ENCODE data around the gene RNF224. TPM values are rescaled to one million over a fixed set of nuclear protein-coding genes. Genes with fewer than 3 reads are reported as not detected.

RNF224 gene
- total RNA-seq, 1 donor from 2014 or later: not detected

DNA sequence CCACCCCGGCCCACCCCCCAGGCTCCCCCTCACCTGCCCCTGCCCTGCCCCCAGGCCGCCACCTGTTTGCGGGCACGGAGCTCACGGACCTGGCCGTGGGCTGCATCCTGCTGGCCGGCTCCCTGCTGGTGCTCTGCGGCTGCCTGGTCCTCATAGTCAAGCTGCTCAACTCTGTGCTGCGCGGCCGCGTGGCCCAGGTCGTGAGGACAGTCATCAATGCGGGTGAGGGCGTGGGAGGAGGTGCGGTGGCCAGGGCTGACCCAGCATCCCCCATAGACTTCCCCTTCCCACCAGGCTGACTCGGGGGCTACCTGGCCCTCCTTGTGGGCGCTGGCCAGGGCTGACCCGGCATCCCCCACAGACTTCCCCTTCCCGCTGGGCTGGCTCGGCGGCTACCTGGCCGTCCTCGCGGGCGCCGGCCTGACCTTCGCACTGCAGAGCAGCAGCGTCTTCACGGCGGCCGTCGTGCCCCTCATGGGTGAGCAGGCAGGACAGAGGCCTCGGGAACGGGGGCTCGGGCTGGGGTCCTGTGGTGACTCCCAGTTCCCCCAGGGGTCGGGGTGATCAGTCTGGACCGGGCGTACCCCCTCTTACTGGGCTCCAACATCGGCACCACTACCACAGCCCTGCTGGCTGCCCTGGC lies 6.9 kb downstream of the RNF224 start:
- TF ChIP-seq, protein P1, sequence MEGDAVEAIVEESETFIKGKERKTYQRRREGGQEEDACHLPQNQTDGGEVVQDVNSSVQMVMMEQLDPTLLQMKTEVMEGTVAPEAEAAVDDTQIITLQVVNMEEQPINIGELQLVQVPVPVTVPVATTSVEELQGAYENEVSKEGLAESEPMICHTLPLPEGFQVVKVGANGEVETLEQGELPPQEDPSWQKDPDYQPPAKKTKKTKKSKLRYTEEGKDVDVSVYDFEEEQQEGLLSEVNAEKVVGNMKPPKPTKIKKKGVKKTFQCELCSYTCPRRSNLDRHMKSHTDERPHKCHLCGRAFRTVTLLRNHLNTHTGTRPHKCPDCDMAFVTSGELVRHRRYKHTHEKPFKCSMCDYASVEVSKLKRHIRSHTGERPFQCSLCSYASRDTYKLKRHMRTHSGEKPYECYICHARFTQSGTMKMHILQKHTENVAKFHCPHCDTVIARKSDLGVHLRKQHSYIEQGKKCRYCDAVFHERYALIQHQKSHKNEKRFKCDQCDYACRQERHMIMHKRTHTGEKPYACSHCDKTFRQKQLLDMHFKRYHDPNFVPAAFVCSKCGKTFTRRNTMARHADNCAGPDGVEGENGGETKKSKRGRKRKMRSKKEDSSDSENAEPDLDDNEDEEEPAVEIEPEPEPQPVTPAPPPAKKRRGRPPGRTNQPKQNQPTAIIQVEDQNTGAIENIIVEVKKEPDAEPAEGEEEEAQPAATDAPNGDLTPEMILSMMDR (IDR thresholded peaks at IDR 0.05; ENCODE audit: insufficient read depth, low read length, poor library complexity, severe bottlenecking): no peak
- DNase-seq (ENCODE audit: low read depth): no peak

GRCh38 chr9:137234758-137235423 lies 7.6 kb downstream of the RNF224 start:
- Histone ChIP-seq H3K27me3 (ENCODE audit: control insufficient read depth, insufficient read depth, low read length) (peaks cover 46% of the 10 kb centered on the region), H3K36me3 (ENCODE audit: control insufficient read depth, insufficient read depth, low read length) (no peaks in the 10 kb centered on the region), H3K4me3 (ENCODE audit: low read depth, low read length) (no peak overlapping the region)
- TF ChIP-seq, protein P1 (IDR thresholded peaks at IDR 0.05; ENCODE audit: insufficient read depth, low read length, poor library complexity, severe bottlenecking): no peak
- no peak for DNase-seq (ENCODE audit: low read depth)

More for the DNA sequence above, 6.9 kb downstream of the RNF224 start:
- Histone ChIP-seq H3K36me3 (ENCODE audit: control insufficient read depth, insufficient read depth, low read length) (no peaks in the 10 kb centered on the region), H3K4me3 (ENCODE audit: low read depth, low read length) (no peak overlapping the region), H3K27me3 (ENCODE audit: control insufficient read depth, insufficient read depth, low read length) (peaks cover 52% of the 10 kb centered on the region)

DNA sequence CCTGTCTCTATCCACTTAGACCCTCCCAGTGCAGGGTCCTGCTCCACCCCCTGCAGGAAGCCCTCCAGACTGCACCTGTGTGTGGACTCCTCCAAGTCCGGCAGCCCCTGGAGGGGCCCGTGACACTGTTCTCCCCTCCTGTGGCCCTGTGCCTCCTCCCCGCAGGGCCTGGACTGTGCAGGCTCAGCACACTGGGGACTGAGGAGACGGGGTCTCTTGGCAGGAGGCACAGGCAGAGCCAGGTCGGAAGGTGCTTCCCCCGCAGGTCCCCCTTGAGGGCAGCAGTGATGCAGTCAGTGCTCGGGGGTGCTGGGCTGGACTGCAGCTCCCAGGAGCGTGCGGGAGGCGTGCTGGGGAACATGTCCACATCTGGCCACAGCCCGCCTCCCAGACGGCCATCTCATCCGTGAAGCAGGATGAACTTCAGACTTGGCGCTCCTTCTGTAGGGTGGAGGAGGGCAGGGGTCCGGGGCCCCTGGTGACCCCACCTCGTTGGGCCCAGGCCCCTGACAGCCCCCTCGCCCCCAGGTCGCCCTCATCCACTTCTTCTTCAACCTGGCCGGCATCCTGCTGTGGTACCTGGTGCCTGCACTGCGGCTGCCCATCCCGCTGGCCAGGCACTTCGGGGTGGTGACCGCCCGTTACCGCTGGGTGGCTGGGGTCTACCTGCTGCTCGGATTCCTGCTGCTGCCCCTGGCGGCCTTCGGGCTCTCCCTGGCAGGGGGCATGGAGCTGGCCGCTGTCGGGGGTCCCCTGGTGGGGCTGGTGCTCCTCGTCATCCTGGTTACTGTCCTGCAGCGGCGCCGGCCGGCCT lies 8.3 kb downstream of the RNF224 start:
- H3K27me3 ChIP-seq (ENCODE audit: control insufficient read depth, insufficient read depth, low read length): peaks cover 42% of the 10 kb centered on the region
- TF ChIP-seq, protein P1 (IDR thresholded peaks at IDR 0.05; ENCODE audit: insufficient read depth, low read length, poor library complexity, severe bottlenecking): no peak
- DNase-seq (ENCODE audit: low read depth): no peak
- H3K4me3 ChIP-seq (ENCODE audit: low read depth, low read length): no peak overlapping the region
- no peaks in the 10 kb centered on the region for H3K36me3 ChIP-seq (ENCODE audit: control insufficient read depth, insufficient read depth, low read length)

GRCh38 chr9:137236238-137236935 lies 9.1 kb downstream of the RNF224 start:
- Histone ChIP-seq H3K27me3 (ENCODE audit: control insufficient read depth, insufficient read depth, low read length) (peaks cover 41% of the 10 kb centered on the region), H3K36me3 (ENCODE audit: control insufficient read depth, insufficient read depth, low read length) (no peaks in the 10 kb centered on the region), H3K4me3 (ENCODE audit: low read depth, low read length) (no peak overlapping the region)
- TF ChIP-seq, protein P1 (IDR thresholded peaks at IDR 0.05; ENCODE audit: insufficient read depth, low read length, poor library complexity, severe bottlenecking): peak; percentile 99
- DNase-seq (ENCODE audit: low read depth): no peak

DNA sequence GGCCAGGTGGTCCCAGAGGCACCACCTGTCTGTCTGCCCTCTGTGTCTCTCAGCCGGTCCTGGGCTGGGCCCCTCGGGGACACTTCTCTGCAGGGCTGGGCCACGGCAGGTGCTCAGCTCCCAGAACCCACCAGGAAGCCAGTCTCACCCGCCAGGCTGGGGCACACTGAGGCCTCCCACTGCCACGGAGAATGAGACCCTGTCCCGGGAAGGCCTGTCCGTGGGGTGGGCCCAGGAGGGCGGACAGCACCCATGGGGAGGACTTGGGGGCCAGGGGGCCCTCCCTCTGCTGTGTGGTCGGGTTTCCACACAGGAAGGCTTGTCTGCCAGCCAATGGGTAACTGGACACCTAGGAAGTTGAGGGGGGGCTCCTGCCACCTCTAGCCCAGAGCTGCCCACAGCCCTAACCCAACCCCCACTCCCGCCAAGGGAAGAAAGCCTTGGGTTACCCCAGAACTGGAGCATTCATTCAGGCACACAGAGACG lies 9.7 kb downstream of the RNF224 start:
- no peak for DNase-seq (ENCODE audit: low read depth)
- Histone ChIP-seq H3K27me3 (ENCODE audit: control insufficient read depth, insufficient read depth, low read length) (peaks cover 39% of the 10 kb centered on the region), H3K4me3 (ENCODE audit: low read depth, low read length) (no peak overlapping the region), H3K36me3 (ENCODE audit: control insufficient read depth, insufficient read depth, low read length) (peaks cover 3% of the 10 kb centered on the region)
- TF ChIP-seq, protein P1 (IDR thresholded peaks at IDR 0.05; ENCODE audit: insufficient read depth, low read length, poor library complexity, severe bottlenecking): no peak

Data from kidney epithelial cell (primary cell).